ENCODE data around the gene RAD9A. TPM values are rescaled to one million over a fixed set of nuclear protein-coding genes. Genes with fewer than 3 reads are reported as not detected.

RAD9A gene
- total RNA-seq, 1 donor from 2014 or later: 10.4 TPM

- H3K27ac Mint-ChIP-seq: no peak overlapping the region
- Histone ChIP-seq H3K4me1 (peaks cover 13% of the 10 kb centered on the region), H3K36me3 (no peaks in the 10 kb centered on the region), H3K9me3 (ENCODE audit: low read depth) (no peaks in the 10 kb centered on the region), H3F3A (ENCODE audit: low read depth) (peaks cover 19% of the 10 kb centered on the region), H4K20me1 (ENCODE audit: low read depth) (no peaks in the 10 kb centered on the region), H3K4me3 (no peak overlapping the region), H2AFZ (replicated peaks) (no peak overlapping the region), H3K27ac (no peak overlapping the region), H3K79me2 (ENCODE audit: low read depth) (no peaks in the 10 kb centered on the region), H3K9ac (no peak overlapping the region), H3K27me3 (no peaks in the 10 kb centered on the region), H3K4me2 (no peak overlapping the region)
- H3K4me3 Mint-ChIP-seq: no peak overlapping the region
- H3K9me3 Mint-ChIP-seq: no peaks in the 10 kb centered on the region
- no peaks in the 10 kb centered on the region for H3K36me3 Mint-ChIP-seq
- peaks cover 2% of the 10 kb centered on the region for H3K27me3 Mint-ChIP-seq (ENCODE audit: insufficient read depth, low read depth)
- H3K4me1 Mint-ChIP-seq: peaks cover 24% of the 10 kb centered on the region
- no peak for DNase-seq (ENCODE audit: low spot score)
- TF ChIP-seq CTCF (IDR thresholded peaks at IDR 0.05) (no peak), EZH2phosphoT487 (IDR thresholded peaks at IDR 0.05) (no peak), EZH2 (IDR thresholded peaks at IDR 0.05) (no peak)
These were observed 42.3 kb upstream of the RAD9A start for GRCh38 chr11:67349457-67349856.

- peaks cover 24% of the 10 kb centered on the region for H3F3A ChIP-seq (ENCODE audit: low read depth)
- Mint-ChIP-seq H3K36me3 (no peaks in the 10 kb centered on the region), H3K27me3 (ENCODE audit: insufficient read depth, low read depth) (peaks cover 2% of the 10 kb centered on the region), H3K9me3 (no peaks in the 10 kb centered on the region), H3K27ac (peak overlapping the region; percentile 4), H3K4me1 (peaks cover 30% of the 10 kb centered on the region), H3K4me3 (no peak overlapping the region)
- no peak overlapping the region for H3K27ac ChIP-seq
- H3K4me2 ChIP-seq: no peak overlapping the region
- H3K9ac ChIP-seq: no peak overlapping the region
- no peaks in the 10 kb centered on the region for H4K20me1 ChIP-seq (ENCODE audit: low read depth)
- no peak for DNase-seq (ENCODE audit: low spot score)
- H3K4me3 ChIP-seq: no peak overlapping the region
- no peaks in the 10 kb centered on the region for H3K9me3 ChIP-seq (ENCODE audit: low read depth)
- H3K4me1 ChIP-seq: peaks cover 19% of the 10 kb centered on the region
- no peaks in the 10 kb centered on the region for H3K79me2 ChIP-seq (ENCODE audit: low read depth)
- H3K27me3 ChIP-seq: no peaks in the 10 kb centered on the region
- no peaks in the 10 kb centered on the region for H3K36me3 ChIP-seq
- TF ChIP-seq CTCF (IDR thresholded peaks at IDR 0.05) (no peak), EZH2 (IDR thresholded peaks at IDR 0.05) (no peak), EZH2phosphoT487 (IDR thresholded peaks at IDR 0.05) (no peak)
- no peak overlapping the region for H2AFZ ChIP-seq (replicated peaks)
These were observed 41.8 kb upstream of the RAD9A start for GRCh38 chr11:67349928-67350465.

- Histone ChIP-seq H3K79me2 (ENCODE audit: low read depth) (no peaks in the 10 kb centered on the region), H2AFZ (replicated peaks) (no peak overlapping the region), H3K4me3 (no peak overlapping the region), H3K4me2 (no peak overlapping the region), H4K20me1 (ENCODE audit: low read depth) (no peaks in the 10 kb centered on the region), H3F3A (ENCODE audit: low read depth) (peaks cover 25% of the 10 kb centered on the region), H3K9ac (no peak overlapping the region), H3K4me1 (peaks cover 31% of the 10 kb centered on the region), H3K27me3 (no peaks in the 10 kb centered on the region), H3K9me3 (ENCODE audit: low read depth) (no peaks in the 10 kb centered on the region), H3K27ac (no peak overlapping the region), H3K36me3 (no peaks in the 10 kb centered on the region)
- TF ChIP-seq EZH2phosphoT487 (IDR thresholded peaks at IDR 0.05) (no peak), CTCF (IDR thresholded peaks at IDR 0.05) (peak; percentile 91), EZH2 (IDR thresholded peaks at IDR 0.05) (no peak)
- H3K9me3 Mint-ChIP-seq: no peaks in the 10 kb centered on the region
- peak; percentile 79 for DNase-seq (ENCODE audit: low spot score)
- H3K36me3 Mint-ChIP-seq: no peaks in the 10 kb centered on the region
- H3K4me3 Mint-ChIP-seq: peak overlapping the region; percentile 67
- H3K4me1 Mint-ChIP-seq: peaks cover 20% of the 10 kb centered on the region
- no peak overlapping the region for H3K27ac Mint-ChIP-seq
- H3K27me3 Mint-ChIP-seq (ENCODE audit: insufficient read depth, low read depth): peaks cover 2% of the 10 kb centered on the region
These were observed 40.3 kb upstream of the RAD9A start for GRCh38 chr11:67351275-67352005.
